ENCODE data around the gene C20orf144. TPM values are rescaled to one million over a fixed set of nuclear protein-coding genes. Genes with fewer than 3 reads are reported as not detected.

The C20orf144 gene
- 0.13 TPM in 1 of 2 replicates, not detected in the other for total RNA-seq

GRCh38 chr20:33662172-33662571, at the start of gene C20orf144:
Gene C20orf144, plus strand, starts transcription at chr20:33662327. Its CDS starts 19 bp downstream, at chr20:33662346.
- DNase-seq (ENCODE audit: low read depth), result no peak
- Histone ChIP-seq H3K4me3 (ENCODE audit: low read depth, low read length) (peak within 1 kb of the TSS; percentile 76), H3K36me3 (ENCODE audit: control insufficient read depth, insufficient read depth, low read length) (no peaks in the 10 kb centered on the region), H3K27me3 (ENCODE audit: control insufficient read depth, insufficient read depth, low read length) (no peaks in the 10 kb centered on the region)
- FAIRE-seq, result no peak
- TF ChIP-seq, protein P1, sequence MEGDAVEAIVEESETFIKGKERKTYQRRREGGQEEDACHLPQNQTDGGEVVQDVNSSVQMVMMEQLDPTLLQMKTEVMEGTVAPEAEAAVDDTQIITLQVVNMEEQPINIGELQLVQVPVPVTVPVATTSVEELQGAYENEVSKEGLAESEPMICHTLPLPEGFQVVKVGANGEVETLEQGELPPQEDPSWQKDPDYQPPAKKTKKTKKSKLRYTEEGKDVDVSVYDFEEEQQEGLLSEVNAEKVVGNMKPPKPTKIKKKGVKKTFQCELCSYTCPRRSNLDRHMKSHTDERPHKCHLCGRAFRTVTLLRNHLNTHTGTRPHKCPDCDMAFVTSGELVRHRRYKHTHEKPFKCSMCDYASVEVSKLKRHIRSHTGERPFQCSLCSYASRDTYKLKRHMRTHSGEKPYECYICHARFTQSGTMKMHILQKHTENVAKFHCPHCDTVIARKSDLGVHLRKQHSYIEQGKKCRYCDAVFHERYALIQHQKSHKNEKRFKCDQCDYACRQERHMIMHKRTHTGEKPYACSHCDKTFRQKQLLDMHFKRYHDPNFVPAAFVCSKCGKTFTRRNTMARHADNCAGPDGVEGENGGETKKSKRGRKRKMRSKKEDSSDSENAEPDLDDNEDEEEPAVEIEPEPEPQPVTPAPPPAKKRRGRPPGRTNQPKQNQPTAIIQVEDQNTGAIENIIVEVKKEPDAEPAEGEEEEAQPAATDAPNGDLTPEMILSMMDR (IDR thresholded peaks at IDR 0.05; ENCODE audit: insufficient read depth, low read length, severe bottlenecking), result no peak

DNA sequence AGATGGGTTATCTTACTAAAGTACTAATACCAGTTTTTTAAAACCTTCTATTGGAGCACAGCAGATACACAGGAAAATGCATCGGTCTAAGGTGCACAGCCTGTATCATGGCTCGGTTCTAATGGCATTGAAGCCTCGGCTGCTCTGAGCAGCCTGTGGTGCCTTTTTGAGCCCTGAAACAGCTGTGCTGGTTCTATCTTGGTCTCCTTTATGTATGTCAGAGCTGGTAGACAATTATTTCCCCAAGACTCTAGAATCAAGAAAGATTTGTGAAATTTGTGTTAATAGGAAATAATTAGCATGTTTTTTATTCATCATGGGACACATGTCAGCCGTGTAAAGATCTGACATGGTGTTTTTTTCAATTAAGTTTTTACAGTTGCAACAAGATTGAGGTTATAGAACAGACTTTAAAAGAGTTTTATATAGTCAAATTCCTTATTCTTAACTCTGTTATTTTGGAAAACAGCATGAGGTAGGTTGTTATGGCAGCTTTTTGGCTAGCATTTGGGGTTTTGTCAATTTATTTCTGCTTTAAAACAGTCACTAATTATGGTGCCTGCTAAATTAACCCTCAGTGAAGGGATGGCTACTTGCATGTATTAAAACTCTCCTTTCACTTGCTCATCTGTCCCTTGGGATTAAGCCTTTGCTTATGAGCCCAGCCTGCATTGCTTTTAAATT, 40.3 kb upstream of the C20orf144 start:
- peaks cover 13% of the 10 kb centered on the region for H3K36me3 ChIP-seq (ENCODE audit: control insufficient read depth, insufficient read depth, low read length)
- no peak overlapping the region for H3K4me3 ChIP-seq (ENCODE audit: low read depth, low read length)
- DNase-seq (ENCODE audit: low read depth) (no peak), FAIRE-seq (no peak)
- TF ChIP-seq, protein P1 (IDR thresholded peaks at IDR 0.05; ENCODE audit: insufficient read depth, low read length, severe bottlenecking), result no peak
- no peaks in the 10 kb centered on the region for H3K27me3 ChIP-seq (ENCODE audit: control insufficient read depth, insufficient read depth, low read length)

GRCh38 chr20:33622705-33623365, 39.3 kb upstream of the C20orf144 start:
- TF ChIP-seq, protein P1 (IDR thresholded peaks at IDR 0.05; ENCODE audit: insufficient read depth, low read length, severe bottlenecking), result no peak
- H3K27me3 ChIP-seq (ENCODE audit: control insufficient read depth, insufficient read depth, low read length), result no peaks in the 10 kb centered on the region
- peaks cover 13% of the 10 kb centered on the region for H3K36me3 ChIP-seq (ENCODE audit: control insufficient read depth, insufficient read depth, low read length)
- no peak overlapping the region for H3K4me3 ChIP-seq (ENCODE audit: low read depth, low read length)
- DNase-seq (ENCODE audit: low read depth) (no peak), FAIRE-seq (no peak)

GRCh38 chr20:33624399-33624798, 37.7 kb upstream of the C20orf144 start:
- FAIRE-seq (no peak), DNase-seq (ENCODE audit: low read depth) (no peak)
- TF ChIP-seq, protein P1 (IDR thresholded peaks at IDR 0.05; ENCODE audit: insufficient read depth, low read length, severe bottlenecking), result no peak
- peaks cover 13% of the 10 kb centered on the region for H3K36me3 ChIP-seq (ENCODE audit: control insufficient read depth, insufficient read depth, low read length)
- H3K27me3 ChIP-seq (ENCODE audit: control insufficient read depth, insufficient read depth, low read length), result no peaks in the 10 kb centered on the region
- no peak overlapping the region for H3K4me3 ChIP-seq (ENCODE audit: low read depth, low read length)

- DNase-seq (ENCODE audit: low read depth) (no peak), FAIRE-seq (no peak)
- peaks cover 17% of the 10 kb centered on the region for H3K36me3 ChIP-seq (ENCODE audit: control insufficient read depth, insufficient read depth, low read length)
- no peaks in the 10 kb centered on the region for H3K27me3 ChIP-seq (ENCODE audit: control insufficient read depth, insufficient read depth, low read length)
- TF ChIP-seq, protein P1 (IDR thresholded peaks at IDR 0.05; ENCODE audit: insufficient read depth, low read length, severe bottlenecking), result no peak
- no peak overlapping the region for H3K4me3 ChIP-seq (ENCODE audit: low read depth, low read length)
These were observed 35.9 kb upstream of the C20orf144 start for GRCh38 chr20:33626190-33626589.
